Endothelial cell of umbilical vein (primary cell): Measurements from ENCODE around the gene SMARCD2. TPM values are rescaled to one million over a fixed set of nuclear protein-coding genes. Genes with fewer than 3 reads are reported as not detected.

Experiments used
- BruUV-seq: library from RNA; stranded (reverse); fragments of 400-500 nt; replicated peaks from 2 replicates; lab custom pipeline; 2021; lab: Mats Ljungman, UMichigan
- CTCF ChIA-PET: fragments of 300-600, 350-600 bp; sonication (Branson Sonifier 250); formaldehyde crosslinking; loops from one replicate; lab custom pipeline; 2021; ENCODE audit warnings: antibody characterized with exemption, inconsistent platforms; lab: Charles Lee
- POLR2A ChIA-PET: fragments of 300-600, 350-600 bp; sonication (Branson Sonifier 250); formaldehyde crosslinking; loops from one replicate; lab custom pipeline; 2021; ENCODE audit warnings: antibody characterized with exemption, inconsistent platforms; lab: Charles Lee
- DNase-seq: peaks from one replicate; pipeline ENCODE4 v3.0.0-alpha.2; 2011; ENCODE audit warnings: low read depth, low spot score
- FAIRE-seq: peaks from 2 replicates; lab custom pipeline; 2011; peaks lifted over from hg19 to GRCh38; lab: Jason Lieb, UNC
- H2AFZ ChIP-seq: 2 replicates; pipeline ENCODE4 v1.6.0; 2012; ENCODE audit warnings: low read depth, low read length, control low read depth, inconsistent platforms
- H3K27ac ChIP-seq: 2 replicates; pipeline ENCODE4 v1.5.1; 2011; ENCODE audit warnings: low read depth, mild to moderate bottlenecking, control low read depth, low read length, moderate library complexity; ENCODE audit not compliant: insufficient read depth
- H3K27me3 ChIP-seq, 2 experiments: 2 replicates each; pipeline versions ENCODE4 v1.6.0 to v1.6.1; 2011; ENCODE audit warnings: low read length in 2 of 2, mixed read lengths in 1 of 2; ENCODE audit not compliant: control insufficient read depth in 2 of 2, insufficient read depth in 2 of 2
- H3K36me3 ChIP-seq, 2 experiments: 2 replicates in 1 of 2; 3 replicates in 1 of 2; pipeline ENCODE4 v1.5.1; 2011; ENCODE audit warnings: low read length in 2 of 2, mild to moderate bottlenecking in 1 of 2, moderate library complexity in 1 of 2; ENCODE audit not compliant: control insufficient read depth in 2 of 2, insufficient read depth in 2 of 2; ENCODE audit errors: extremely low read depth in 1 of 2
- H3K4me1 ChIP-seq: 3 replicates; pipeline ENCODE4 v1.5.1; 2011; ENCODE audit warnings: mild to moderate bottlenecking, low read length; ENCODE audit not compliant: control insufficient read depth, insufficient read depth; ENCODE audit errors: extremely low read depth
- H3K4me2 ChIP-seq: 2 replicates; pipeline ENCODE4 v1.6.1; 2011; ENCODE audit warnings: low read length, control low read depth, mixed read lengths; ENCODE audit not compliant: insufficient read depth
- H3K4me3 ChIP-seq, 3 experiments: fragments of 200-600 bp in 1 of 3; sonication (generic), shearing (Covaris generic) in 1 of 3; replicated peaks in 1 of 3; 2 replicates each; pipeline ENCODE4 v1.5.1; 2011 to 2016; ENCODE audit warnings: control low read depth in 3 of 3, low read length in 3 of 3, mild to moderate bottlenecking in 2 of 3, inconsistent platforms in 1 of 3, low read depth in 1 of 3, moderate library complexity in 1 of 3; ENCODE audit not compliant: insufficient read depth in 1 of 3
- H3K79me2 ChIP-seq: 2 replicates; pipeline ENCODE4 v1.6.0; 2012; ENCODE audit warnings: low read length, inconsistent platforms; ENCODE audit not compliant: control insufficient read depth, insufficient read depth
- H3K9ac ChIP-seq: replicated peaks from 2 replicates; pipeline ENCODE3; 2011; ENCODE audit warnings: low read length, control low read depth; ENCODE audit not compliant: insufficient read depth; ENCODE audit errors: extremely low read depth
- H3K9me1 ChIP-seq: replicated peaks from 3 replicates; pipeline ENCODE4 v1.6.0; 2011; ENCODE audit warnings: mild to moderate bottlenecking, low read length; ENCODE audit not compliant: control insufficient read depth, insufficient read depth; ENCODE audit errors: extremely low read depth
- H3K9me3 ChIP-seq: replicated peaks from 2 replicates; pipeline ENCODE4 v1.5.1; 2012; ENCODE audit warnings: low read length, inconsistent platforms; ENCODE audit not compliant: control insufficient read depth, insufficient read depth
- H4K20me1 ChIP-seq: replicated peaks from 2 replicates; pipeline ENCODE3; 2011; ENCODE audit warnings: mild to moderate bottlenecking, low read length; ENCODE audit not compliant: control insufficient read depth, insufficient read depth; ENCODE audit errors: extremely low read depth
- CTCF ChIP-seq, 2 donors: IDR thresholded peaks; 1 replicate in 1 of 2; 2 replicates in 1 of 2; pipeline ENCODE4 v1.5.1; 2011; ENCODE audit warnings: low read length in 2 of 2, mild to moderate bottlenecking in 2 of 2, moderate library complexity in 2 of 2, control low read depth in 1 of 2, inconsistent platforms in 1 of 2, low read depth in 1 of 2; ENCODE audit not compliant: insufficient read depth in 1 of 2; ENCODE audit errors: extremely low read depth in 1 of 2
- EZH2 ChIP-seq: IDR thresholded peaks from 2 replicates; pipeline ENCODE4 v1.6.1; 2012; ENCODE audit warnings: borderline replicate concordance, low read depth, mild to moderate bottlenecking, moderate library complexity, low read length, inconsistent platforms; ENCODE audit not compliant: severe bottlenecking
- FOS ChIP-seq: IDR thresholded peaks from 2 replicates; pipeline ENCODE4 v1.6.1; 2011; ENCODE audit warnings: mild to moderate bottlenecking, low read length, moderate library complexity, borderline replicate concordance; ENCODE audit not compliant: insufficient read depth
- GATA2 ChIP-seq: IDR thresholded peaks from 2 replicates; pipeline ENCODE4 v1.7.0; 2011; ENCODE audit warnings: low read depth, mild to moderate bottlenecking, moderate library complexity, mixed read lengths, low read length; ENCODE audit not compliant: insufficient read length, insufficient read depth
- JUN ChIP-seq: IDR thresholded peaks from 2 replicates; pipeline ENCODE4 v1.6.1; 2011; ENCODE audit warnings: borderline replicate concordance, low read depth; ENCODE audit not compliant: insufficient read length, insufficient read depth
- MAX ChIP-seq: IDR thresholded peaks from 2 replicates; pipeline ENCODE4 v1.6.1; 2011; ENCODE audit not compliant: insufficient read depth, insufficient read length
- MYC ChIP-seq: IDR thresholded peaks from one replicate; pipeline ENCODE4 v1.6.1; 2011; ENCODE audit warnings: mild to moderate bottlenecking, low read depth, low read length
- POLR2A ChIP-seq: IDR thresholded peaks from 2 replicates; pipeline ENCODE4 v1.6.1; 2012; ENCODE audit warnings: low read depth, mild to moderate bottlenecking, control low read depth, low read length
- POLR2AphosphoS5 ChIP-seq: IDR thresholded peaks from 2 replicates; pipeline ENCODE4 v1.6.1; 2012; ENCODE audit warnings: low read depth, mild to moderate bottlenecking, control low read depth, low read length, moderate library complexity; ENCODE audit not compliant: insufficient read depth
- dilution Hi-C: fragments of 300-500 bp; cut with MboI; formaldehyde crosslinking; loops from one replicate; pipeline ENCODE4 v1.15.0; 2019; ENCODE audit warnings: low sequenced_read_pairs; ENCODE audit not compliant: extremely low pct_ligation_motif_present
- intact Hi-C: fragments of 100-400 bp; cut with micrococcal nuclease; formaldehyde crosslinking; loops from one replicate; pipeline ENCODE4 v1.10.0; 2022
- polyA plus RNA-seq, 4 experiments: library from polyadenylated mRNA; depleted of rRNA in 3 of 4; stranded (reverse) in 3 of 4; unstranded in 1 of 4; fragments of >200 nt; gene quantifications; 2 replicates each; pipeline versions ENCODE4 v1.2.1 to v1.2.3, GENCODE V29; 2011 to 2012; ENCODE audit warnings: missing spikeins in 1 of 4
- total RNA-seq: library from RNA; stranded (reverse); gene quantifications from 2 replicates; pipeline ENCODE4 v1.2.3, GENCODE V29; 2021

Gene SMARCD2
- total and polyA plus RNA-seq, 2 donors (not counting 3 experiments of a cell fraction or from before 2014, with no cell fraction given), result 51.2 to 55.7 TPM

GRCh38 chr17:63832014-63832413 lies 10.5 kb downstream of the SMARCD2 start:
- ChIA-PET CTCF (interaction anchor here (1.0 to 1.6 kb wide), 2 partner anchors 17 to 29 kb away, joined by 3 to 6 read pairs; no protein-coding TSS in a partner anchor), POLR2A (interaction anchor here (0.5 kb wide), 1 partner anchor 17 kb away, joined by 3 read pairs; no protein-coding TSS in a partner anchor)
- no TSS peak for BruUV-seq
- DNase-seq, result no peak
- no peaks in the 10 kb centered on the region for H3K27me3 ChIP-seq
- H3K9me1 ChIP-seq, result no peaks in the 10 kb centered on the region
- no peak for FAIRE-seq
- H3K4me1 ChIP-seq, result peaks cover 12% of the 10 kb centered on the region
- intact Hi-C loops (no loop called here), dilution Hi-C loops (no loop called here)
- H2AFZ ChIP-seq, result no peak overlapping the region
- H3K4me3 ChIP-seq, result no peak overlapping the region
- no peak overlapping the region for H3K27ac ChIP-seq
- H3K36me3 ChIP-seq, result peaks cover 29 to 58% of the 10 kb centered on the region in 2 experiments
- H3K9me3 ChIP-seq, result no peaks in the 10 kb centered on the region
- no peak overlapping the region for H3K9ac ChIP-seq
- peaks cover 25% of the 10 kb centered on the region for H3K79me2 ChIP-seq
- no peaks in the 10 kb centered on the region for H4K20me1 ChIP-seq
- no peak overlapping the region for H3K4me2 ChIP-seq
- TF ChIP-seq POLR2A, result no peak
- no peak for TF ChIP-seq CTCF (IDR thresholded peaks at IDR 0.05; ENCODE audit: extremely low read depth in 1 of 2, insufficient read depth in 1 of 2, low read depth in 1 of 2, low read length in 2 of 2)
- TF ChIP-seq GATA2, result no peak
- TF ChIP-seq EZH2, result no peak
- no peak for TF ChIP-seq FOS
- no peak for TF ChIP-seq POLR2AphosphoS5
- TF ChIP-seq JUN, result no peak
- TF ChIP-seq MAX, result no peak
- TF ChIP-seq MYC, result no peak
